GM23248 (cell line): Measurements from ENCODE around the gene ZMAT3. TPM values are rescaled to one million over a fixed set of nuclear protein-coding genes. Genes with fewer than 3 reads are reported as not detected.
A peak's percentile ranks its signal among the peaks of the same experiment; 100 is the strongest.

Experiments
- DNase-seq: peaks from one replicate; pipeline ENCODE4 v3.0.0-alpha.2; 2015
- H2AFZ ChIP-seq: fragments of 200-600 bp; sonication (generic); 2 replicates; pipeline ENCODE4 v1.6.1; 2016; ENCODE audit warnings: antibody characterized with exemption
- H3F3A ChIP-seq: fragments of 200-600 bp; sonication (generic); 2 replicates; pipeline ENCODE4 v1.6.1; 2016; ENCODE audit warnings: mild to moderate bottlenecking, antibody characterized with exemption, mixed run types; ENCODE audit not compliant: insufficient read depth
- H3K27ac ChIP-seq: fragments of 200-600 bp; sonication (generic); 2 replicates; pipeline ENCODE4 v1.5.1; 2016; ENCODE audit warnings: mild to moderate bottlenecking
- H3K27me3 ChIP-seq: fragments of 200-600 bp; sonication (generic); replicated peaks from 2 replicates; pipeline ENCODE4 v1.6.1; 2016; ENCODE audit warnings: mild to moderate bottlenecking; ENCODE audit not compliant: insufficient read depth
- H3K36me3 ChIP-seq: fragments of 200-600 bp; sonication (generic); 2 replicates; pipeline ENCODE4 v1.6.1; 2016; ENCODE audit warnings: low read depth, mild to moderate bottlenecking
- H3K4me1 ChIP-seq: fragments of 200-600 bp; sonication (generic); 2 replicates; pipeline ENCODE4 v1.6.1; 2016; ENCODE audit warnings: mild to moderate bottlenecking; ENCODE audit not compliant: insufficient read depth
- H3K4me2 ChIP-seq: fragments of 200-600 bp; sonication (generic); one replicate; pipeline ENCODE4 v1.6.1; 2016; ENCODE audit warnings: mild to moderate bottlenecking; ENCODE audit not compliant: unreplicated experiment
- H3K4me3 ChIP-seq: fragments of 200-600 bp; sonication (generic); 2 replicates; pipeline ENCODE4 v1.5.1; 2016; ENCODE audit warnings: mild to moderate bottlenecking
- H3K79me2 ChIP-seq: fragments of 200-600 bp; sonication (generic); 2 replicates; pipeline ENCODE4 v1.6.1; 2016; ENCODE audit warnings: mild to moderate bottlenecking; ENCODE audit not compliant: insufficient read depth
- H3K9ac ChIP-seq: fragments of 200-600 bp; sonication (generic); 2 replicates; pipeline ENCODE4 v1.6.1; 2016; ENCODE audit warnings: mild to moderate bottlenecking
- H3K9me2 ChIP-seq: fragments of 200-600 bp; sonication (generic); 2 replicates; pipeline ENCODE4 v1.6.1; 2016; ENCODE audit warnings: mixed run types, mild to moderate bottlenecking, moderate library complexity; ENCODE audit not compliant: insufficient read depth
- H3K9me3 ChIP-seq: fragments of 200-600 bp; sonication (generic); one replicate; pipeline ENCODE4 v1.6.1; 2017; ENCODE audit warnings: low read depth
- H4K20me1 ChIP-seq: fragments of 200-600 bp; sonication (generic); 2 replicates; pipeline ENCODE4 v1.6.0; 2016; ENCODE audit not compliant: insufficient read depth
- EZH2 ChIP-seq: fragments of 200-600 bp; sonication (generic); IDR thresholded peaks from 2 replicates; pipeline ENCODE4 v1.6.1; 2018; ENCODE audit warnings: antibody characterized with exemption, mild to moderate bottlenecking; ENCODE audit not compliant: insufficient read depth, poor library complexity, severe bottlenecking
- EZH2phosphoT487 ChIP-seq: fragments of 200-600 bp; sonication (generic); IDR thresholded peaks from 2 replicates; pipeline ENCODE4 v1.6.1; 2018; ENCODE audit warnings: antibody characterized with exemption, moderate library complexity, mild to moderate bottlenecking, low read depth; ENCODE audit not compliant: insufficient read depth
- WGBS, 2 experiments: methylation state at CpG; one replicate each; pipeline ENCODE4 v1.1.6; 2015 to 2017; ENCODE audit warnings: low lambda C conversion rate in 2 of 2, low coverage in 1 of 2; ENCODE audit errors: missing lambda C conversion rate in 2 of 2; 5-methylcytosine and 5-hydroxymethylcytosine counted together
- in situ Hi-C: fragments of 300-500 bp; cut with MboI; formaldehyde crosslinking; loops from 2 replicates; pipeline ENCODE4 v1.15.0; 2020
- polyA plus RNA-seq: library from polyadenylated mRNA; unstranded; fragments of >200 nt; fragmentation: Nextera tagmentation; extraction: Ambion mirVana; gene quantifications from 2 replicates; pipeline ENCODE4 v1.2.1, GENCODE V29; 2016
- total RNA-seq: library from RNA; depleted of rRNA; stranded (reverse); fragments of >200 nt; shearing (Covaris generic); gene quantifications from 2 replicates; pipeline ENCODE4 v1.2.3, GENCODE V29; 2014

ZMAT3 gene
- total and polyA plus RNA-seq, 2 experiments from 2014 or later, result 23.6 to 40.1 TPM

DNA sequence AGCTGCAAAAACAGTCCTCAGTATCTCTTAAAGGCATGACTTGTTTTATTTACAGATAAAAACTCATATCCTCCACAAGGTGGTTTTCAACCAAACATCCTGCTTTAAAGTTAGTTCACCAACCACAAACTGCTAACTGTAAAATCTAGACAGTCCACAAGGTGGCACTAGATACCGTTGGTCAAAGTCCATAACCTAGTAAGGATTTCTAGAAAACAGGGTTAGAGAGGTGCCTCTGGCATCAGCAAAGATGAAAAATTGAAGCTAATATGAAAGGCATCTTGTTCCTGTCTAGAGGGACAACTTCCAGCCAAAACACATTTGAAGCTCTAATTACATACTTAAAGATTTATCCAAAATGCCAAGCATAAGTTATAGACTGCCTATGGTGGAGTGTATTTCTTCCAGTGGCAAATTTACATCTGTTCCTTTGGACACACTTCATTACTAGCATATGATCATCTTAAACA is 56.0 kb downstream of the ZMAT3 start:
- no peaks in the 10 kb centered on the region for H4K20me1 ChIP-seq
- no peaks in the 10 kb centered on the region for H3K27me3 ChIP-seq
- in situ Hi-C loops, result loop anchor here (5.0 kb wide), 1 partner anchor 302 kb away; no protein-coding TSS in a partner anchor
- peaks cover 12% of the 10 kb centered on the region; the same call in 1 of the 2 replicates for H3K4me1 ChIP-seq
- 0 to 3% methylated on average over 1 of the region's 1 CpG for WGBS, 2 experiments
- H3K79me2 ChIP-seq, result peaks cover 11% of the 10 kb centered on the region; the same call in 1 of the 2 replicates
- H3K9ac ChIP-seq, result no peak overlapping the region
- H3K27ac ChIP-seq, result no peak overlapping the region; the same call in 1 of the 2 replicates
- H2AFZ ChIP-seq, result 0 out of 2 replicates have a peak overlapping the region, but pooled peaks have one; percentile 22
- peak; percentile 80 for DNase-seq
- no peaks in the 10 kb centered on the region for H3K9me2 ChIP-seq
- H3F3A ChIP-seq, result peaks cover 23% of the 10 kb centered on the region; the same call in 1 of the 2 replicates
- H3K36me3 ChIP-seq, result peaks cover 16% of the 10 kb centered on the region
- no peak for TF ChIP-seq EZH2phosphoT487
- no peak for TF ChIP-seq EZH2
- H3K4me3 ChIP-seq, result no peak overlapping the region
- H3K4me2 ChIP-seq, result no peak overlapping the region
- H3K9me3 ChIP-seq, result no peaks in the 10 kb centered on the region

DNA sequence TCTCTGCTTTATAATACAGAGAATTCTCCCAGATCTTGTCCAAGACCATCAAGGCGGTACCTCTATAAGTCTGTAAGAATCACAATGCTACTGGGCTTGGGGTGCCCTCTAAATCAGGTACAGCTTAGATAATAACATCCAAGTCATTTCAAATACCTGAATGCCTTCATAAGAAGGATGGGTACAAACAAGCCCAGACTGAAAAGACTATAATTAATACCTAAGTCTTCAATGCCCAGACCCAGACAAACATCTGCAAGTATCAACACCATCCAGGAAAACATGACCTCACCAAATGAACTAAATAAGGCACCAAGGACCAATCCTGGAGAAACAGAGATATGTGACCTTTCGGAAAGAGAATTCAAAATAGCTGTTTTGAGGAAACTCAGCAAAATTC is 65.9 kb downstream of the ZMAT3 start:
- Histone ChIP-seq H4K20me1 (no peaks in the 10 kb centered on the region), H3F3A (no peaks in the 10 kb centered on the region), H3K9ac (no peak overlapping the region), H3K9me2 (no peaks in the 10 kb centered on the region), H3K4me3 (no peak overlapping the region), H3K27ac (no peak overlapping the region), H3K4me2 (no peak overlapping the region), H3K4me1 (no peaks in the 10 kb centered on the region), H3K36me3 (0 out of 2 replicates have a peak, but pooled peaks cover 3% of the 10 kb centered on the region), H3K27me3 (no peaks in the 10 kb centered on the region), H3K9me3 (no peaks in the 10 kb centered on the region), H2AFZ (no peak overlapping the region), H3K79me2 (no peaks in the 10 kb centered on the region)
- 97 to 100% methylated on average over 2 of the region's 2 CpGs for WGBS, 2 experiments
- no peak for DNase-seq
- TF ChIP-seq EZH2 (no peak), EZH2phosphoT487 (no peak)
- in situ Hi-C loops, result no loop called here

DNA sequence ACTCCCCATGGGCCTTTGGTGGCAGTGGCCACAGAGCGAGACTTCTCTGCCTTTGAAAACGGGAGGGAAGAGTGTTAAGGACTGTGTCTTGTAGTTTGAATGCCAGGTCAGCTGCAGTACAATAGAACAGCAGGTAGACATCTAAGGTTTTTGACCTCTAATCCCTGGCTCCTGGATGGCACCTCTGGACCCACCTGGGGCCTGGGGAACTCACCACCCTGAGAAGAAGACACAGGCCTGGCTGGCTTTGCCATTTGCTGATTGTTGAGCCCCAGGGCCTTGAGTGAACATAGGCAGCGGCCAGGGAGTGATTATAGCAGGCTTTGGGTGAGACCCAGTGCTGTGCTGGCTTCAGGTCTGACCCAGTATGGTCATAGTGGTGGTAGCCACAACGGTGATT is 66.4 kb downstream of the ZMAT3 start:
- in situ Hi-C loops, result no loop called here
- no peaks in the 10 kb centered on the region for H3K79me2 ChIP-seq
- no peak overlapping the region for H3K27ac ChIP-seq
- no peak overlapping the region for H3K9ac ChIP-seq
- WGBS, 2 experiments, result 89% methylated on average over 4 of the region's 4 CpGs
- no peaks in the 10 kb centered on the region for H3K9me2 ChIP-seq
- H4K20me1 ChIP-seq, result no peaks in the 10 kb centered on the region
- H3K36me3 ChIP-seq, result 0 out of 2 replicates have a peak, but pooled peaks cover 3% of the 10 kb centered on the region
- no peak overlapping the region for H2AFZ ChIP-seq
- TF ChIP-seq EZH2 (no peak), EZH2phosphoT487 (no peak)
- H3K4me1 ChIP-seq, result peaks cover 3% of the 10 kb centered on the region; the same call in 1 of the 2 replicates
- no peaks in the 10 kb centered on the region for H3K9me3 ChIP-seq
- H3F3A ChIP-seq, result no peaks in the 10 kb centered on the region
- no peak overlapping the region for H3K4me2 ChIP-seq
- DNase-seq, result no peak
- H3K27me3 ChIP-seq, result no peaks in the 10 kb centered on the region
- no peak overlapping the region for H3K4me3 ChIP-seq

DNA sequence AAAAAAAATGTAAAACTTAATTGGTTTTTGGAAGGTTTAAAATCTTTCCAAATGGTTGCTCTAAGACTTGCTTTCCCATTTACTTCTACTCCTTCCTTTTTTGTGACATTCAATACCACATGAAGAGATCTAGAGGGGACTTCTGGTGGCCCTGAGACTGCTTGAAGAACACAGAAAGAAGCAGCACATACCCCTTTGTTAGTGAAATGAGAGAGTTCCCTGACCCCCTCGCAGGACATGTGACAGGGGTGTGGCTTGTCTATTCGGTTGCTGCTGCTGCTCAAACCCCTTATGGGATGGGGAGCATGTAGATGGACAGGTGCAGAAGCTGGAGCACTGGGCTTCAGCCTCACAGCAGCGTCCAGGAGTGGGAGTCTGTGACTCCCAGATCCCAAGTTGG is 71.0 kb downstream of the ZMAT3 start:
- Histone ChIP-seq H3K4me2 (no peak overlapping the region), H3K9me2 (no peaks in the 10 kb centered on the region), H3K79me2 (no peaks in the 10 kb centered on the region), H3K9ac (no peak overlapping the region), H3K4me1 (peaks cover 6% of the 10 kb centered on the region; the same call in 1 of the 2 replicates), H3K9me3 (no peaks in the 10 kb centered on the region), H3F3A (no peaks in the 10 kb centered on the region), H3K27me3 (no peaks in the 10 kb centered on the region), H2AFZ (no peak overlapping the region), H3K4me3 (no peak overlapping the region), H3K27ac (no peak overlapping the region), H4K20me1 (no peaks in the 10 kb centered on the region), H3K36me3 (0 out of 2 replicates have a peak, but pooled peaks cover 3% of the 10 kb centered on the region)
- TF ChIP-seq EZH2, result no peak
- no peak for TF ChIP-seq EZH2phosphoT487
- in situ Hi-C loops, result no loop called here
- WGBS, 2 experiments, result 43 to 65% methylated on average over 3 of the region's 3 CpGs
- DNase-seq, result no peak
